Left colon (tissue), 2 donors: ENCODE data around the gene ZIM2. TPM values are rescaled to one million over a fixed set of nuclear protein-coding genes. Genes with fewer than 3 reads are reported as not detected.

Experiments
- ATAC-seq: fragments of 200-7000 bp; cut with Tn5 transposase; one replicate; pipeline ENCODE4 v1.9.1; 2020; ENCODE audit warnings: mild to moderate bottlenecking, moderate library complexity
- DNase-seq, 2 donors: peaks; one replicate each; pipeline ENCODE4 v3.0.0-alpha.2; 2020
- intact Hi-C, 2 donors: fragments of 100-400 bp; cut with DNase I in 1 of 2; cut with micrococcal nuclease in 1 of 2; formaldehyde crosslinking; loops; one replicate each; pipeline versions ENCODE4 v1.11.2 to v1.14.0; 2022; cut with DNase I, micrococcal nuclease
- total RNA-seq, 2 donors: library from RNA; stranded (reverse); fragmentation: NEBNext Ultra II Directional; extraction: Animal tissue kit (Norgen Biotek cat#: 25700); gene quantifications; one replicate each; pipeline ENCODE4 v1.2.1, GENCODE V29; 2021
- donor health status: DM: no; HTN: no; CAD: no.
- donor health status: DM: yes; HTN: yes; CAD: no.

The ZIM2 gene
- total RNA-seq, 2 donors from 2014 or later, result 0.14 TPM; not detected in 1

DNA sequence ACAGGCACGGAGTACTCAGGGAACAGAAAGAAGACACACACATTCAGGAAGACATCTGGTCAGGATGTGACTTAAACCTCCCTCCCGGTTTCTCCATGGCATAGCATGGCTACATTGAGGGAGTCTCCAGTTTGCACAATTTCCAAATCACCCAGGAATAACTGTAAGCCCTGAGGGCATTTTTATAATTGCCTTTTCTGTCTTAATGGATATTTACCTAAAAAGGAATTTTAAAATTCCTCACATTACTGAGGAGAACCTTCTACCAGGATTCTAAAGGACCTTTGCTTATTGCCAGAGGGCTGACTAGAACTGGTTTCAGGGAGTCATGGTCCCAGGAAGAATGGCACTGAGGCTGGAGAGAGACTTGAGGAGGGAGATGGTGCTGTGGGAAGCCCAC is 21.4 kb downstream of the ZIM2 start:
- no peak for DNase-seq
- intact Hi-C loops, result no loop called here
- no peak for ATAC-seq

DNA sequence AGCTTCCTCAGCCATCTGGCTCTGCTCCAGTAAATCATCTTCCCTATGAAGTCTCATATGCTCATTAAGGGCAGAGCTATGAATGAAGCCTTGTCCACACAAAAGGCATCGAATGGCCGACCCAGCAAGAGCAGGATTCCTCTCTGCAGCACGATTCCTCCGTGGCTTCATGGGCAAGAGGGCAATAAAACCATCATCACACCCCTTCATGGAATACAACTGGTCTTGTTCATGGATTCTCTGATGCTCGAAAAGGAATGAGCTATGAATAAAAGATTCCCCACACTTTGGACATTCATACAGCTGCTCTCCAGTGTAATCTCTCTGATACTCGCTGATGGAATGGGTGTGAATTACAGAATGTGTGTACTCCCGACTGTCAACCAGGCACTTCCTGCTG is 25.9 kb downstream of the ZIM2 start:
- no peak for DNase-seq
- intact Hi-C loops, result no loop called here
- no peak for ATAC-seq

DNA sequence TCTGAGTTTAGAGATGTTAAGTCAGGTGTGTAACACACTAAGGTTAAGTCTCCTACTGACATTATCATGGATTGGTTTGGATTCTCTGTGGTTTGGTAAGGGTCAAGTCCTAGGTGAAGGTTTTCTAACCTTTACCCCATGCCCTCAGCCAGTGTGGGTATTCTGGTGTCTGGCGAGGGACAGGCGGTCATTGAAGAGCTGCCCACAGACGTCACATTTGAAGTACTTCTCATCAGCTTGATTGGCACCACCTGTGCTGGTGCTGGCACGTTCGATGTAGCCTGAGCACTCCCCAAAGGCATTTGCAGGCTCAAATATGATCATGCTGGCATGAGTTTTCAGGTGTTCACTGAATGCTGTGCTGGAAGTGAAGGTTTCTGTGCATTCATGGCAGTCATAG is 27.0 kb downstream of the ZIM2 start:
- intact Hi-C loops, result no loop called here
- DNase-seq, result no peak
- no peak for ATAC-seq

DNA sequence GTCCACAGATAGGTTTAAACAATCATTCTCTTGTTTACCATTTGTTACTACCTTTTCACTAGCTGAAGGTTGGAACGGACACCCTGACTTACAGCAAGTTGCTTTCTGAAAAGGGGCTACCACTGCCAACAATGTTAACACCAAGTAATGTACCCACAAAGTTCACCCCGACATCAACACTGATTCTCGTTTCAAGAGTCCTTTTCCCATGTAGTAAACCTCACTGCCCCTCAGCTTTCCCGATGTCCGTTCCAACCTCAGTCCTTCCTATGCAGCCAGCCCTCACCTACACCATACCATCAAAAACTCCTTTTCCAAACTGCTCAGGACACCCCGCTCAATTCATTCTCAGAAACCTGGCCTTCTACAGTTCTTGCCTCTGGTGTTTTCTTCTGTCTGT is 29.0 kb downstream of the ZIM2 start:
- ATAC-seq (no peak), DNase-seq (no peak)
- intact Hi-C loops, result no loop called here

DNA sequence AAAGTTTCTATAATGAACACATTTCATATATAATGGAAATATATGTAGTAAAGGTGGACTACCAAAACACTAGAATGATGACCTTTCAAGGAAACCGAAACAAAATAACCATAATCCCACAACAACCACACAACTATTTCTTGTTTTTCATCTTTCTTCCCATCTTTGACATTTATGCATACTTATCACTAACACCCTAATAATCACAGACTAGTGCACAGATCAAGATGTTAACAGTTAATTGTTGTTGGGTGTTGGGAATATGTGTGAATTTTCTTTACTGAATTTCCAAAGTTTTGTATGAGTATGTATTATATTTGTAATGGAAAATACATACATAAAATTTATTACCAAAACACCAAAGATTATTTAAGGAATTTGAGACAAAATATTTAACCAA is 30.3 kb downstream of the ZIM2 start:
- intact Hi-C loops, result no loop called here
- ATAC-seq, result no peak
- DNase-seq, result no peak

DNA sequence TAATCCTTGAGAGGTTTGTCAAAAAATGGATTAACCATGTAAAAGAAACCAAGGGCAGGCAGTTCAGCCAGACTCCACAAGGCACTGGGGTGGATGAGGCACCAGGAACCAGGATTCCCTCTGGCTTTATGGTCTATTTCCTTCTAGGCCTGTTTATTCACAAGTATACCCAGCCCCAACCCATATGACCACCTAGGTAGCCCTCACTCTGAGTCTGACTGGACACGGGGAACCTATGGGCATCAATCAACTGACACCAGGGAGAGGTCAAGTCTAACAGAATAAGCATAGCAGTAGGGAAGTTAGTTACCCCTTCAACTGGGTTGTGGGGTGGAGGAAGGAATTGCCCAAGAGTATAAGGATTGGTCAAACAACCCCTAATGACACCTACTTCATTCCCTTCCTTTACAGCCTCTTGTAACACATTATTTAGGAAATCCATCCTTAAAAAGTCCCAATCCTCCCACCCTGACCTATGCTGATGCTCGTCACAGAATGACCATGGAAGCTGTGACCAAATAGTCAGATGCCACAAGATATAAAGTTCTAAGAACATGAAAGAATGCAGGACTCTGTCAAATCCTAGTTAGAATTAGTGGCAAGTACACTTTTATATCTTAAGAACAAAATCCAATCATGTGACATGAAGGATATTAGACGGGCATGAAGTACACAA is 31.7 kb downstream of the ZIM2 start:
- ATAC-seq (no peak), DNase-seq (no peak)
- intact Hi-C loops, result no loop called here

DNA sequence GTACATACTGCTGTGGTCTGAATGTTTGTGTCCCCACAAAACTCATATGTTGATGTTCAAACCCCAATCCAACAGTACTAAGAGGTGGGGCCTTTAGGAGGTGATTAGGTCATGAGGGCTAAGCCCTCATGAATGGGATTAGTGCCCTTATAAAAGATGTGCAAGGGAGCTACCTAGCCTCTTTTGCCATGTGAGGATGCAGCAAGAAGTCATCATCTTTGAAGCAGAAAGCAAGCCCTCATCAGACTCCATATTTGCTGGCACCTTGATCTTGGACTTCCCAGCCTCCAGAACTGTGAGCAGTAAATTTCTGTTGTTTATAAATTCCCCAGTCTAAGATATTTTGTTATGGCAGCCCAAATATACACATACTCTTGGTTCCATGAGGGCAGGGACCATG is 33.9 kb downstream of the ZIM2 start:
- no peak for DNase-seq
- ATAC-seq, result no peak
- intact Hi-C loops, result no loop called here

DNA sequence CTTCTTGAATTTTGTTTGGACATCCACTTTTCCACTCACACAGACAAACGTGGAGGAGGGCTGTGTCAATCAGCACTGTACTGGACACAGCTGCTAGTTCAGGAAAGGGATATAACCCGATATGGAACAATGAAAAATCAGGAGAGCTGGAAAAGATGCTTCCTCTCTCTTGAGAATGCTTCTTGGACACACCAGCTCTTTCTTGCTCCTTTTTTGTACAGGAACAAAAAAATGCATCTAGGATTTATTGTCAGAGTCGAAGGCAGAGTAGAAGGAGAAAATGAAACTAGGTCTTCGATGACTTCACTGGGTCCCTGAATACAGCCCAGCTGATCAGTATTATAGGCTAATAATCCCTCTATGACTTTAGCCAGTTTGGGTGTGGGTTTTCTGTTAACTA is 62.2 kb downstream of the ZIM2 start:
- intact Hi-C loops, result no loop called here
- DNase-seq, result no peak
- no peak for ATAC-seq

DNA sequence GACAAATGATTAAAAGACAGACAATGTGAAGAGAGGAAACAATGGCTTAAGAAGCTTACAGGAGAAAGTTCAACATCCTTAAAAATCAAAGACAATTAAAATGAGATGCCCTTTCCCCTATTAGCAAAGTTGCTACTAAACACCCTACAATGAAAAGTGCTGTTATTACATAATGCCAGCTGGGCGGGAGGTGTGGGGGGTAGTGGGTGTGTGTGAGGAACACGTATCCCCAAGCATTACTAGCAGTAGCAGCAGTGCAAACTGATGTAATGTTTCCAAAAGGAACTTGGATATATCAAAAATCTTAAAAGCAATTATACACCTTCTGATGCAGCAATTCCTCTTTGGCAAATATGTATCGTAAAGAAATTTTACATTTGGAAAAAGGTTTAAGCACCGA is 70.9 kb downstream of the ZIM2 start:
- ATAC-seq (no peak), DNase-seq (no peak)
- intact Hi-C loops, result no loop called here

DNA sequence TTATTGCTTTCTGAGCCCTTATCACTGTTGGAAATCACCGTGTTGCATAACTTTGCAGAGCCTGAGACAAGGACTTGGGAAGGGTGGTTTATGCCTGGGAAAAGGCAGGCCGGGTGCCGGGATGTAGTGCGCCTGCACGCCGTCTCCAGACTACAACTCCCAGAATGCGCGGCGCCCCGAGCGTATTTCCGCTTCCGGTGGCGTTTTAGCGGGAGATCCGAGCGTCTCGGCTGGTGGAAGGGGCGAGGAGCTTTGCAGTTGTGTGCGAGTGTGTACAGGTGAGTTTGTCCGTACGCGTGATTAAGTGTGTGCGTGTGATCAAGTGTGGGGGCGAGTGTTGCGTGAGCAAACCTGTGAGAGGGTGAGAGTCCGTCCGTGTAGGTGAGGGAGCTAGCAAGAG is 75.4 kb downstream of the ZIM2 start:
- intact Hi-C loops, result no loop called here
- ATAC-seq (no peak), DNase-seq (peak; percentile 19 to 37)

DNA sequence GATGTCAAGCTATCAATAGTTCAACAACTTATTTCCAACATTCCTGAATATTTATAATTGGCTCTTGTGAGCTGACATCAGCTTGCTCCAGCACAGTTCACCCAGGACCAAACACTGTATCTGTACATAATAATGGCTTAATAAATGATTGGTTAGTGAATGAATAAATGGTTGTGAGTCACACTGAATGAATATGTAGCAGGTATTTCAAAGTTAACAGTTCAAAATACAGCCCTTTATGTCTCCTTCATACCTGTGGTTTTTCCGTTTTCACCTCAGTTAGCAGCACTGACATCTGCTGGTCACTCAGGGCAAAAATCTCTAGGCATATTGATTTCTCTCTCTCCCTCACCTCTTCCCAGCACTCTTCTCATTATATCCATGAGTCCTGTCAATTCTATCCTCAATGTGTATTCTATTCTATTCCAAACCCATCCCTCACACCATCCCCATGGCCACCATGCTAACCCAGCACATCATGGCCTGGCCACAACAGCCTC is 76.3 kb downstream of the ZIM2 start:
- no peak for ATAC-seq
- intact Hi-C loops, result no loop called here
- DNase-seq, result no peak

DNA sequence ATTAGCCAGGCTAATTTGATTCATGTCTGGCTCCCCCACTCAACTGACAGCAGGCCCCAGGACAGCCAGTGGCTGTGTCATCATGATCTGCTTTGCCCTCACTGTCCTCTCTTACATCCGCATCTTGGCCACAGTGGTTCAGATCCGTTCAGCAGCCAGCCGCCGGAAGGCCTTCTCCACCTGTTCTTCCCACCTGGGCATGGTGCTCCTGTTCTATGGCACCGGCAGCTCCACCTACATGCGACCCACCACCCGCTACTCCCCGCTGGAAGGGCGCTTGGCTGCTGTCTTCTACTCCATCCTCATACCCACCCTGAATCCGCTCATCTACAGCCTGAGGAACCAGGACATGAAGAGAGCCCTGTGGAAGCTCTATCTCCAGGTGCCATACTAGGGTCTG is 79.7 kb downstream of the ZIM2 start:
- intact Hi-C loops, result no loop called here
- DNase-seq, result no peak
- ATAC-seq, result no peak

DNA sequence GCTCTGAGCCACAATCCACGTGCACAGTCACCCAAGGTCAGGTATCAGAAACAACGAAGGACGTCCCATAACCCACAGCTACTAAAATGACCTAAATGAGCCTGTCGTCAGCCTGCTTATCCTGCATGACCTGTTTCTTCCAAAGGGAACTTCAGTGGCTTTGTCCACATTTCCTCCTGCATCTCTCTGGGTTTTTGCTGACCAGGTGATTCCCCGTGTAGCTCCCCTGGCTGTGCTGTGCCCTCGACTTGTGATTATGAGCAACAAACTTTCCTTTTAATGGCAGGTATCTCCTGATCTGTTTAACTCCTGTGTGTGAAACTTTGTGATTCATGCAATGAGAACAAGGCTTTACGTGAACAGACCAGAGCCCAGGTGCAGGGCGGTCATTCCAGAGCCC is 81.0 kb downstream of the ZIM2 start:
- intact Hi-C loops, result no loop called here
- ATAC-seq, result no peak
- no peak for DNase-seq

DNA sequence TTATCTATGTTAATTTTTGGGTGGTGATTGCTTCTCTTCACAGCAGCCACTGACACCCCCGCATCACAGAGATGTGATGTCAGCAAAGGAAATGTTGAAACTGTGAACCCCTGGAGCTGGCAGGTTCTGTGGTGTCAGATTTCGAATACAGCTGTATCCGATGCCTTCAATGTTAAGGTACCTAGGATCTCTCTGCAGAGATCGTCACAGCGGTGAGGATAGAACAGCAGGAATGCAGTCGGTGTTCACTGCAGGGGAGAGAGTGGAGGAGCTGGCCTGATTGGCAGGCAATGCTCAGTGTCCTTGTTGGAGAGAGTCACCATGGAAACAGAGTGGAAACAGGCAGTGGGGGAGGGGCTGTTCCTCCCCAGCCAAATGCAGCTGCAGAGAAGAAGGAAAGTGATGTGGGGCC is 89.4 kb downstream of the ZIM2 start:
- intact Hi-C loops, result no loop called here
- DNase-seq (no peak), ATAC-seq (no peak)

DNA sequence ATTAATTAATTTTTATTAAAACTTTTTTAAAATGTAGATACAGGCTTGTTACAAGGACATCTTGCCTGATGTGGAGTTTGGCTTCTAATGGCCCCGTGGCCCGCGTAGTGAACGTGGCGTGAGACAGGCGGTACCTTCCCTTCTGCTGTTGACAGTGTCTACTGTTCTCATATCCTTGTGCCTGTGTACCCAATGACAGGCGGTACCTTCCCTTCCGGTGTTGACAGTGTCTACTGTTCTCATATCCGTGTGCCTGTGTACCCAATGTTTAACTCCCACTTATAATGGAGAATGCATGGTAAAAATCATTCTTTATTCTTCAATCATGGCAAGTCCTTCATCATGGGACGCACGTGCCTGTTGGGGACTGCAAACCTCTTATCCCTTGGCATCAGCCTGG is 89.9 kb downstream of the ZIM2 start:
- DNase-seq (no peak), ATAC-seq (no peak)
- intact Hi-C loops, result no loop called here

DNA sequence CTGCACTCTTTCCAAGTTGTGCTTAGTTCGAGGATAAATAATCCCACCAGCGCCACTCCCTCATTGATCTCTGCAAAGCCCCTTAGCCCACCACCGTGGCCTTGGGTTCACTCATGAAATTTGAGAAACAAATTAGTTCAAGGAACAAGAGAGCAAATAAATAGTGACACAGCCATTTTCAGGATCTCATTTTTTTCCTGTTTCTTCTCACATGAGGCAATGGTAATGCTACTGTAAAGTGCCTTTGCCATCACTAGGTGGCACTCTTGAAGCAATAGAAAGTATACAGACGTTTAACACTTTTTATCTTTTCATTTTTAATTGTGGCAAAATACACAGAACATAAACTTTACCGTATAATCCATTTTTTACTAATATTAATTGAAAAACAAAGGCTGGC is 92.1 kb downstream of the ZIM2 start:
- ATAC-seq (no peak), DNase-seq (no peak)
- intact Hi-C loops, result no loop called here

DNA sequence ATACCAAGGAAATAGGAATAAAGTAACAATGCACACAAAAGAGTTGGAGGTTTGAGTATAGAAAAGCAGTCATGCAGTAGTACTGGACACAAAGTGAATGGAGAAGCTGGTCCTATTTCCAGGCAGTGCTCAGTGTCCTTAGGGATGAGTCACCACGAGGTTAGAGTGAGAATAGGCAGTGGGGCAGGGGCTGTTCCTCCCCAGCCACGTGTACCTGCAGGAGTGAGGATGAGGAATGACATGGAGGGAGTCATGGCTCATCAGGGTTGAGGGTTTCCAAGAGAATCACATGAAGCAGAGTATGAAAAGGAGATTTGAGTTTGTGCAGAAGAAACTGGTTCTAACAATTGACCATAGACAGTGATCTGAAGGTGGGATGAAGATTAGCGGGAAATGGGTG is 94.2 kb downstream of the ZIM2 start:
- intact Hi-C loops, result no loop called here
- DNase-seq (no peak), ATAC-seq (no peak)

DNA sequence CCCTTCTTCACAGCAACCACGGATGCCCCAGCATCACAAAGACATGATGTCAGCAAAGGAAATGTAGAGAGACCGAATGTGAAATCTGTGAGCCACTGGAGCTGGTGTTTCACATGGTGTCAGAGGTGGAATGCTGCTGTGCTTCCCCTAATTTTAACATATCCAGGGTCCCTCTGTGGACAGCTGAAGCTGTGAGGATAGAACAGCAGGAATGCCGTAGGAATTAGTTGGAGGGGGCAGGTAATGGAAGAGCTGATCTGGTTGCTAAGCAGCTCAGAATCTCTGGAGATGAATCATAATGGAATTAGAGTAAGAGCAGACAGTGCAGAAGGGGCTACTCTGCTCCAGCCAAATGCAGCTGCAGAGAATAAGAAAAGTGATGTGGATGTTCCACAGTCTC is 100.0 kb downstream of the ZIM2 start:
- DNase-seq, result no peak
- intact Hi-C loops, result no loop called here
- no peak for ATAC-seq

DNA sequence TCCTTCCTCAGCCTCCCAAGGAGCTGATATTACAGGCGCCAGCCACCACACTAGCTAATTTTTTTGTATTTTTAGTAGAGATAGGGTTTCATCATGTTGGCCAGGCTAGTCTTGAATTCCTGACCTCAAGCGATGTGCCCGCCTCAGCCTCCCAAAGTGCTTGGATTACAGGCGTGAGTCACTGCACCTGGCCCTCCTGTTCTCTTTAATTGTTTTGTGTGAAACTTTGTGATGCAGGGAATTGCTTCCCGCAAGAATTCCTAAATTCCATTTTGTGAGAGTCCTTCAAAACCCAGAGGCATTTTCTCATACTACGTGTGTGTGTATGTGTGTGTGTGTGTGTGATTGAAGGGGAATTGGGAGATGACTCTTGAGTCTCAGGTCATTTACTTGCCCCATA is 104.0 kb downstream of the ZIM2 start:
- ATAC-seq, result no peak
- intact Hi-C loops, result no loop called here
- no peak for DNase-seq

DNA sequence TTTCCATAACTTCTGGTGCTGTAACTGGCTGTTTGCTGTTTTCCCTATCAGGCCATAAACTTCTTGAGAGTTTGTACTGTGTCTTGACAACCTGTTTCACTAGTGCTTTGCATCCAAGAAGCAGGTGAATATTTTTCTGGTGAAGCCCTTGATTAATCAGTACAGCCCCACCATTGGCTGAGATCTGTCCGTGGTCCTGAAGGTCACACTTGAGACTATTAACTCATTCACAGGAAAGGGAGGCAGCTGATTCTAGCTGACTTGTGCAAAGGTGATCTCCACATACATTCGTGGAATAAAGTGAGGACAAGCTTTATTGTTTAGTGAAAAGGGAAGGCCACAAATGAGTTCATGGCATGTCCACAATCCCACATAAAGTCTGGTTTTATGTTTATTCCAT is 107.5 kb downstream of the ZIM2 start:
- DNase-seq, result no peak
- intact Hi-C loops, result no loop called here

DNA sequence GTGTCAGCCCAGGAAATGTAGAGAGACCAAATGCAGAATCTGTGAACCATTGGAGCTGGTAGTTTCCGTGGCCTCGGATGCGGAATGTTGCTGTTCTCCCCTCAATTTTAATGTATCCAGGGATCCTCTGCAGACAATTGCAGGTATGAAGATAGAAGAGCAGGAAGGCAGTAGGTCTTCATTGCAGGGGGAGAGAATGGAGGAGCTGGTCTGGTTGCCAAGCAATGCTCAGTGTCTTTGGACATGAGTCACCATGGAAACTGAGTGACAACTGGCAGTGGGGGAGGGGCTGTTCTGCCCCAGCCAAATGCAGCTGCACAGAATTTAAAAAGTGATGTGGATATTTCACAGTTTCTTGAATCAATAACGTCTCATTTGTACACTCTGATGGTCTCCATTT is 112.8 kb downstream of the ZIM2 start:
- ATAC-seq (no peak), DNase-seq (no peak)
- intact Hi-C loops, result no loop called here

More for the DNA sequence above, 107.5 kb downstream of the ZIM2 start:
- no peak for ATAC-seq
